Measurements from ENCODE around the gene ABCC6. TPM values are rescaled to one million over a fixed set of nuclear protein-coding genes. Genes with fewer than 3 reads are reported as not detected.

The ABCC6 gene
- total RNA-seq, 1 donor from 2014 or later = 3.0 TPM

DNA sequence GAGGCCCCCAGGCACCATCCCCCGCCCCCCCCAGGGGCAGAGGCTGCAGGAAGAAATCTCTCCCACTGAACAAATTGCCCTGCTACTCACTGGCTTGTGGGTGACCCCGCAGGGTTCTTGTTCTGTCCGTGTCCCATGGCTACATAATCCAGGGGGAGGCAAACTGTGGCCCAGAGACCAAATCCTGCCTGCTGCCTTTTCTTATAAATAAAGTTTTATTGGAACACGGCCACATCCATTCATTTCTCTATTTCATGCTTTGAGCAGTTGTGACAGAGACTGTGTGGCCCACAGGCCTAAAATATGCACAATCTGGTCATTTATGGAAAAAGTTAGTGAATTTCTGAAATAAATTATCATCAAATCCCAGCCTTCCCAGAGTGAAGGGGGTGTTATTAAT lies 38.2 kb downstream of the ABCC6 start:
- Mint-ChIP-seq H3K36me3 (ENCODE audit: low read depth, unreplicated experiment) (peaks cover 2% of the 10 kb centered on the region), H3K27ac (ENCODE audit: unreplicated experiment) (no peak overlapping the region), H3K9me3 (ENCODE audit: unreplicated experiment) (peaks cover under 1% of the 10 kb centered on the region), H3K4me3 (ENCODE audit: unreplicated experiment) (no peak overlapping the region), H3K27me3 (ENCODE audit: low read depth, unreplicated experiment) (peaks cover 6% of the 10 kb centered on the region), H3K4me1 (ENCODE audit: low read depth, unreplicated experiment) (no peaks in the 10 kb centered on the region)
- no peak overlapping the region for H3K9ac ChIP-seq (ENCODE audit: low read length)
- no peak overlapping the region for H3K4me2 ChIP-seq (ENCODE audit: low read length)
- no peaks in the 10 kb centered on the region for H3K4me1 ChIP-seq (ENCODE audit: insufficient read depth, low read length)
- peaks cover 2% of the 10 kb centered on the region for H3K27me3 ChIP-seq (ENCODE audit: insufficient read depth, low read length)
- H3K4me3 ChIP-seq (ENCODE audit: insufficient read depth, low read depth, low read length) = no peak overlapping the region
- FAIRE-seq (no peak), DNase-seq (ENCODE audit: low read depth) (no peak)
- no peak overlapping the region for H3K27ac ChIP-seq (ENCODE audit: low read depth, low read length)
- H3K79me2 ChIP-seq (ENCODE audit: insufficient read depth, low read length) = no peaks in the 10 kb centered on the region
- TF ChIP-seq EZH2 (IDR thresholded peaks at IDR 0.05; ENCODE audit: insufficient read depth, low read length) (no peak), CTCF (IDR thresholded peaks at IDR 0.05; ENCODE audit: insufficient read depth, low read depth, low read length) (no peak)
- H3K36me3 ChIP-seq (ENCODE audit: insufficient read depth, low read length) = no peaks in the 10 kb centered on the region
- H4K20me1 ChIP-seq (ENCODE audit: insufficient read depth, low read length) = no peaks in the 10 kb centered on the region
- H3K9me3 ChIP-seq (ENCODE audit: insufficient read depth, low read depth, low read length) = no peaks in the 10 kb centered on the region
- no peak overlapping the region for H2AFZ ChIP-seq (ENCODE audit: low read depth, low read length)

DNA sequence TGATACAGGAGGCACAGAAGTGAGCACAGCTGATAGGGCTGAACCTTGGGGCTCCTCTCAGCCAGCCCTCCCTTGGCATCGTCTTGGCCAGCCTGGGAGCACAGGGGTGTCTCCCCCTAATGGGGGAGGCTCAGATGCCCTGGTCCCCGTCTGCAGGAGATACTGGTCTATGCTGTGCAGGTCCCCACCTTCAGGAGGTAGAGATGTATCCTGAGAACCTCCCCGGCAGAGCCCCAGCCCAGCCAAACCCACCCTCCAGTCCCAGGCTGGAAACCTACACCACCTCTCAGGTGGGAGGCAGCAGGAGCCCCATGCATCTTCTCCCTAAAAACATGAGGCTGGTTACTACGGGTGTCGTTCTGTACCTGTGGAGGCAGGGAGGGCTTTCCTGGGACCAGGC lies 38.7 kb downstream of the ABCC6 start:
- Mint-ChIP-seq H3K4me1 (ENCODE audit: low read depth, unreplicated experiment) (no peaks in the 10 kb centered on the region), H3K27me3 (ENCODE audit: low read depth, unreplicated experiment) (peaks cover 6% of the 10 kb centered on the region), H3K36me3 (ENCODE audit: low read depth, unreplicated experiment) (peaks cover 2% of the 10 kb centered on the region), H3K9me3 (ENCODE audit: unreplicated experiment) (peaks cover 4% of the 10 kb centered on the region), H3K4me3 (ENCODE audit: unreplicated experiment) (no peak overlapping the region), H3K27ac (ENCODE audit: unreplicated experiment) (no peak overlapping the region)
- H3K79me2 ChIP-seq (ENCODE audit: insufficient read depth, low read length) = no peaks in the 10 kb centered on the region
- no peaks in the 10 kb centered on the region for H3K9me3 ChIP-seq (ENCODE audit: insufficient read depth, low read depth, low read length)
- H3K27me3 ChIP-seq (ENCODE audit: insufficient read depth, low read length) = peaks cover 2% of the 10 kb centered on the region
- FAIRE-seq (no peak), DNase-seq (ENCODE audit: low read depth) (no peak)
- no peak overlapping the region for H3K4me2 ChIP-seq (ENCODE audit: low read length)
- no peak overlapping the region for H3K4me3 ChIP-seq (ENCODE audit: insufficient read depth, low read depth, low read length)
- no peak overlapping the region for H2AFZ ChIP-seq (ENCODE audit: low read depth, low read length)
- H3K9ac ChIP-seq (ENCODE audit: low read length) = no peak overlapping the region
- H3K27ac ChIP-seq (ENCODE audit: low read depth, low read length) = no peak overlapping the region
- TF ChIP-seq EZH2 (IDR thresholded peaks at IDR 0.05; ENCODE audit: insufficient read depth, low read length) (no peak), CTCF (IDR thresholded peaks at IDR 0.05; ENCODE audit: insufficient read depth, low read depth, low read length) (no peak)
- no peaks in the 10 kb centered on the region for H3K36me3 ChIP-seq (ENCODE audit: insufficient read depth, low read length)
- H3K4me1 ChIP-seq (ENCODE audit: insufficient read depth, low read length) = no peaks in the 10 kb centered on the region
- H4K20me1 ChIP-seq (ENCODE audit: insufficient read depth, low read length) = no peaks in the 10 kb centered on the region

- no peak overlapping the region for H3K27ac Mint-ChIP-seq (ENCODE audit: unreplicated experiment)
Observed at GRCh38 chr16:16183562-16183961, 39.7 kb downstream of the ABCC6 start.

More at GRCh38 chr16:16183562-16183961, 39.7 kb downstream of the ABCC6 start:
- Histone ChIP-seq H3K4me2 (ENCODE audit: low read length) (no peak overlapping the region), H3K4me3 (ENCODE audit: insufficient read depth, low read depth, low read length) (no peak overlapping the region), H3K9ac (ENCODE audit: low read length) (no peak overlapping the region), H3K27ac (ENCODE audit: low read depth, low read length) (no peak overlapping the region), H3K27me3 (ENCODE audit: insufficient read depth, low read length) (peaks cover 2% of the 10 kb centered on the region), H3K4me1 (ENCODE audit: insufficient read depth, low read length) (no peaks in the 10 kb centered on the region), H3K79me2 (ENCODE audit: insufficient read depth, low read length) (no peaks in the 10 kb centered on the region), H3K36me3 (ENCODE audit: insufficient read depth, low read length) (no peaks in the 10 kb centered on the region), H3K9me3 (ENCODE audit: insufficient read depth, low read depth, low read length) (no peaks in the 10 kb centered on the region), H4K20me1 (ENCODE audit: insufficient read depth, low read length) (no peaks in the 10 kb centered on the region), H2AFZ (ENCODE audit: low read depth, low read length) (no peak overlapping the region)
- TF ChIP-seq EZH2 (IDR thresholded peaks at IDR 0.05; ENCODE audit: insufficient read depth, low read length) (no peak), CTCF (IDR thresholded peaks at IDR 0.05; ENCODE audit: insufficient read depth, low read depth, low read length) (no peak)
- H3K27me3 Mint-ChIP-seq (ENCODE audit: low read depth, unreplicated experiment) = peaks cover 6% of the 10 kb centered on the region
- peaks cover 2% of the 10 kb centered on the region for H3K36me3 Mint-ChIP-seq (ENCODE audit: low read depth, unreplicated experiment)
- peaks cover 4% of the 10 kb centered on the region for H3K9me3 Mint-ChIP-seq (ENCODE audit: unreplicated experiment)
- no peak overlapping the region for H3K4me3 Mint-ChIP-seq (ENCODE audit: unreplicated experiment)
- H3K4me1 Mint-ChIP-seq (ENCODE audit: low read depth, unreplicated experiment) = no peaks in the 10 kb centered on the region
- no peak for FAIRE-seq
- DNase-seq (ENCODE audit: low read depth) = no peak

All from astrocyte (in vitro differentiated cells and primary cell).